ENCODE measurements around the gene REC114. TPM values are rescaled to one million over a fixed set of nuclear protein-coding genes. Genes with fewer than 3 reads are reported as not detected.
"Not testable (repeated sequence)": the region's sequence is repeated elsewhere in the genome, so short reads cannot be mapped to it uniquely, and the experiment has no call there.

The REC114 gene
- total RNA-seq, 1 donor from 2014 or later, result not detected

DNA sequence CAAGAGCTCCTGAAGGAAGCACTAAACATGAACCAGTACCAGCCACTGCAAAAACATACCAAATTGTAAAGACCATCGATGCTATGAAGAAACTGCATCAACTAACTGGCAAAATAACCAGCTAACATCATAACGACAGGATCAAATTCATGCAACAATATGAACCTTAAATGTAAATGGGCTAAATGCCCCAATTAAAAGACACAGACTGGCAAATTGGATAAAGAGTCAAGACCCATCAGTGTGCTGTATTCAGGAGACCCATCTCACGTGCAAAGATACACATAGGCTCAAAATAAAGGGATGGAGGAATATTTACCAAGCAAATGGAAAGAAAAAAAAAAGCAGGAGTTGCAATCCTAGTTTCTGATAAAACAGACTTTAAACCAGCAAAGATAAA is 7.0 kb downstream of the REC114 start:
- not testable (repeated sequence) for FAIRE-seq; H3K4me3 ChIP-seq (ENCODE audit: low read depth, low read length); DNase-seq (ENCODE audit: low read depth); H3K27me3 ChIP-seq (ENCODE audit: control insufficient read depth, insufficient read depth, low read length); H3K36me3 ChIP-seq (ENCODE audit: control insufficient read depth, insufficient read depth, low read length)

GRCh38 chr15:73454096-73454495 is 11.1 kb downstream of the REC114 start:
- DNase-seq (ENCODE audit: low read depth), result no peak
- Histone ChIP-seq H3K4me3 (ENCODE audit: low read depth, low read length) (no peak overlapping the region), H3K27me3 (ENCODE audit: control insufficient read depth, insufficient read depth, low read length) (peaks cover 2% of the 10 kb centered on the region), H3K36me3 (ENCODE audit: control insufficient read depth, insufficient read depth, low read length) (no peaks in the 10 kb centered on the region)
- TF ChIP-seq CTCF (IDR thresholded peaks at IDR 0.05; ENCODE audit: insufficient read depth, low read length, severe bottlenecking), result no peak
- FAIRE-seq, result no peak

DNA sequence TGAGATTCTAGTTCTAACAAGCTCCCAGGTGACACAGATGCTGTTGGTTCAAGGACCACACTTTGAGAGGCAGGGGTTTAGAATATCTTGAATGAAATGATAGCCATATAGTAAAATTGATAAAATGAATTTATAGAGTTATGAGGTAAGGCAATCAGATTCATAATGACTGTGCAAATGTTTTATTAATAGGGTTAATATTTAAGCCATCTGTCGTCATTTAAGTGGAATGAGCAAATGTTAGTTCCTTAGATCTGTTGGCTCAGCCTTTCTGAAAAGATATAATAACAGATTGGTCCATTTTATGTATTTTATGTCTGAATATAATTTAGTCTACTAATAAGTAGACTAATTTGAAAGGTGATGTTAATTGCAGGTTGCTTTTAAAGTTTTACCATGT is 12.9 kb downstream of the REC114 start:
- H3K36me3 ChIP-seq (ENCODE audit: control insufficient read depth, insufficient read depth, low read length), result no peaks in the 10 kb centered on the region
- FAIRE-seq, result no peak
- no peak for TF ChIP-seq CTCF (IDR thresholded peaks at IDR 0.05; ENCODE audit: insufficient read depth, low read length, severe bottlenecking)
- no peak overlapping the region for H3K4me3 ChIP-seq (ENCODE audit: low read depth, low read length)
- no peak for DNase-seq (ENCODE audit: low read depth)
- peaks cover 2% of the 10 kb centered on the region for H3K27me3 ChIP-seq (ENCODE audit: control insufficient read depth, insufficient read depth, low read length)

DNA sequence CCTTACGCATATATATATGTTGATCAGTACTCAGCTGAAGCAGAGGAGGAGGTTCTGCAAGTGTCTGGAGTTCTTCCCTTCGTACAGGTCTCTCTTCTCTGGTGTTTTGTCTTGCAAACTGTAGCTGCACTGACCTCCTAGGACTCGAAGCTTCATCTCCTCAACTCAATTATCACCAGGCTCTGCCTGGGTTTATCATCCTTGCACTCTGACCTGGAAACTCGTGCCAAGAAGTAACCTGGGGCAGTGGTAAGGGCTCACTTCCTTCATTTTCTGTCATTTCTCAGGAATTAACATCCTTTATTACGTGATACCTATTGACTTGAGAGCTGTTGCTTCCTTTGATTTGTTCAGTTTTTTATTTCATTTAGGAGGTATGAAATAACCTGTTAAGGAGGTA is 14.4 kb downstream of the REC114 start:
- no peak for DNase-seq (ENCODE audit: low read depth)
- H3K36me3 ChIP-seq (ENCODE audit: control insufficient read depth, insufficient read depth, low read length), result no peaks in the 10 kb centered on the region
- no peak overlapping the region for H3K4me3 ChIP-seq (ENCODE audit: low read depth, low read length)
- TF ChIP-seq CTCF (IDR thresholded peaks at IDR 0.05; ENCODE audit: insufficient read depth, low read length, severe bottlenecking), result no peak
- FAIRE-seq, result no peak
- peaks cover 2% of the 10 kb centered on the region for H3K27me3 ChIP-seq (ENCODE audit: control insufficient read depth, insufficient read depth, low read length)

- no peak for TF ChIP-seq CTCF (IDR thresholded peaks at IDR 0.05; ENCODE audit: insufficient read depth, low read length, severe bottlenecking)
- FAIRE-seq (no peak), DNase-seq (ENCODE audit: low read depth) (no peak)
- Histone ChIP-seq H3K27me3 (ENCODE audit: control insufficient read depth, insufficient read depth, low read length) (no peaks in the 10 kb centered on the region), H3K4me3 (ENCODE audit: low read depth, low read length) (no peak overlapping the region), H3K36me3 (ENCODE audit: control insufficient read depth, insufficient read depth, low read length) (no peaks in the 10 kb centered on the region)
Observed at GRCh38 chr15:73460662-73461061, 17.7 kb downstream of the REC114 start.

- TF ChIP-seq CTCF (IDR thresholded peaks at IDR 0.05; ENCODE audit: insufficient read depth, low read length, severe bottlenecking), result peak; percentile 25
- H3K27me3 ChIP-seq (ENCODE audit: control insufficient read depth, insufficient read depth, low read length), result no peaks in the 10 kb centered on the region
- DNase-seq (ENCODE audit: low read depth) (no peak), FAIRE-seq (no peak)
- no peaks in the 10 kb centered on the region for H3K36me3 ChIP-seq (ENCODE audit: control insufficient read depth, insufficient read depth, low read length)
- H3K4me3 ChIP-seq (ENCODE audit: low read depth, low read length), result no peak overlapping the region
Observed at GRCh38 chr15:73464602-73465001, 21.6 kb downstream of the REC114 start.

Measured in bronchial epithelial cell (primary cell).